ENCODE data around the gene P2RY11.

GRCh38 chr19:10079031-10079453 is 32.5 kb upstream of the P2RY11 start:
- TF ChIP-seq POLR2A (IDR thresholded peaks at IDR 0.05; ENCODE audit: borderline replicate concordance, extremely low read depth, insufficient read depth, insufficient read length): no peak
- TF ChIP-seq CTCF (IDR thresholded peaks at IDR 0.05 in 2 of 3, conservative IDR thresholded peaks at IDR 0.05 in 1 of 3; ENCODE audit: borderline replicate concordance in 1 of 3, insufficient read depth in 1 of 3, low read depth in 2 of 3, low read length in 2 of 3): no peak
